ENCODE measurements around the gene CTNND2. TPM values are rescaled to one million over a fixed set of nuclear protein-coding genes. Genes with fewer than 3 reads are reported as not detected.

The CTNND2 gene
- total and polyA plus RNA-seq, 9 of the 15 experiments (the other 6 are each of a cell fraction or from before 2014, with no cell fraction given) = 0.03 to 0.35 TPM; not detected in 7

- TF ChIP-seq AFF1 (IDR thresholded peaks at IDR 0.05; ENCODE audit: low read depth in 1 of 2, partially characterized antibody in 2 of 2) = no peak
Observed at GRCh38 chr5:11793396-11793795, 110.8 kb downstream of the CTNND2 start (continued).

- Histone ChIP-seq H2AFZ (ENCODE audit: low read depth, low read length) (no peak overlapping the region), H3K4me1 (replicated peaks in 1 of 2; ENCODE audit: control insufficient read depth in 2 of 2, insufficient read depth in 2 of 2, low read length in 2 of 2) (no peaks in the 10 kb centered on the region), H3K9me3 (replicated peaks; ENCODE audit: control insufficient read depth, insufficient read depth, low read depth, low read length) (no peaks in the 10 kb centered on the region; the same call in none of the 2 replicates), H3K27ac (ENCODE audit: extremely low read depth, low read depth, low read length) (no peak overlapping the region), H3K9me1 (ENCODE audit: control insufficient read depth, insufficient read depth, low read length) (no peaks in the 10 kb centered on the region), H3K4me2 (ENCODE audit: insufficient read depth, low read length) (no peak overlapping the region), H3K36me3 (ENCODE audit: control insufficient read depth, insufficient read depth, low read length) (no peaks in the 10 kb centered on the region), H3K27me3 (ENCODE audit: control insufficient read depth in 2 of 2, insufficient read depth in 2 of 2, low read length in 2 of 2) (no peaks in the 10 kb centered on the region), H4K20me1 (replicated peaks; ENCODE audit: control insufficient read depth, insufficient read depth, low read length) (no peaks in the 10 kb centered on the region), H3K4me3 (no peak overlapping the region), H3K9ac (ENCODE audit: insufficient read depth in 1 of 2, low read depth in 2 of 2, low read length in 2 of 2) (no peak overlapping the region), H3K79me2 (ENCODE audit: control insufficient read depth, insufficient read depth, low read length) (no peaks in the 10 kb centered on the region)
- 0% methylated on average over 3 of the region's 3 CpGs for WGBS (ENCODE audit: insufficient coverage, low coverage, missing lambda C conversion rate)
- ATAC-seq = no peak
- ChIA-PET CTCF (ENCODE audit: low intra/inter-chr PET ratio) (no interaction called here), POLR2A (no interaction called here)
- intact Hi-C loops (cut with micrococcal nuclease) (no loop called here), in situ Hi-C loops (cut with MboI) (no loop called here)
- no peak for FAIRE-seq
- DNase-seq (ENCODE audit: extremely low read depth in 1 of 4, low spot score in 3 of 4) = no peak
- no TSS peak for BruUV-seq (replicated peaks)
- no peak for TF ChIP-seq E2F5 (CRISPR knock-in tag; IDR thresholded peaks at IDR 0.05)
- no peak for TF ChIP-seq GTF2E2 (tag; IDR thresholded peaks at IDR 0.05)
- no peak for TF ChIP-seq FUS (optimal IDR thresholded peaks at IDR 0.05; ENCODE audit: low read depth, low read length)
- TF ChIP-seq LEF1 (IDR thresholded peaks at IDR 0.05) = no peak
- no peak for TF ChIP-seq RAD21 (CRISPR knock-in tag; conservative IDR thresholded peaks at IDR 0.05 in 1 of 2, IDR thresholded peaks at IDR 0.05 in 1 of 2)
- no peak for TF ChIP-seq POLR3G (IDR thresholded peaks at IDR 0.05; ENCODE audit: extremely low read depth, insufficient read length, insufficient replicate concordance)
- TF ChIP-seq ZNF707 (CRISPR knock-in tag; conservative IDR thresholded peaks at IDR 0.05) = no peak
- no peak for TF ChIP-seq MBD2 (IDR thresholded peaks at IDR 0.05; ENCODE audit: borderline replicate concordance, low read depth)
- TF ChIP-seq JUN (IDR thresholded peaks at IDR 0.05; ENCODE audit: borderline replicate concordance, low read depth, low read length) = no peak
- TF ChIP-seq JUN (CRISPR knock-in tag; IDR thresholded peaks at IDR 0.05; ENCODE audit: borderline replicate concordance) = no peak
- TF ChIP-seq RBM25 (IDR thresholded peaks at IDR 0.05; ENCODE audit: low read depth, low read length, severe bottlenecking) = no peak
- no peak for TF ChIP-seq SP1 (CRISPR knock-in tag; IDR thresholded peaks at IDR 0.05)
Observed at GRCh38 chr5:11792621-11793020, 111.6 kb downstream of the CTNND2 start.

Data from K562 (cell line).